Measurements from ENCODE around the gene BPTF.
A peak's percentile ranks its signal among the peaks of the same experiment; 100 is the strongest.
"Not testable (repeated sequence)": the region's sequence is repeated elsewhere in the genome, so short reads cannot be mapped to it uniquely, and the experiment has no call there.

The BPTF gene

GRCh38 chr17:67824735-67825626 is at the start of gene BPTF:
Gene BPTF, plus strand, starts transcription at chr17:67825503. Its CDS starts 222 bp downstream, at chr17:67825725.
- DNase-seq: peak; percentile 94
- in situ Hi-C loops (cut with HindIII; ENCODE audit: low pct_ligation_motif_present, low pct_unique_long_range_greater_than_20kb, low sequenced_read_pairs): no loop called here

GRCh38 chr17:67779098-67779672 is 46.1 kb upstream of the BPTF start:
- DNase-seq: peak; percentile 72
- in situ Hi-C loops (cut with HindIII; ENCODE audit: low pct_ligation_motif_present, low pct_unique_long_range_greater_than_20kb, low sequenced_read_pairs): no loop called here

- no peak for DNase-seq
- in situ Hi-C loops (cut with HindIII; ENCODE audit: low pct_ligation_motif_present, low pct_unique_long_range_greater_than_20kb, low sequenced_read_pairs): no loop called here
These were observed 40.8 kb upstream of the BPTF start for GRCh38 chr17:67784364-67785121.

- in situ Hi-C loops (cut with HindIII; ENCODE audit: low pct_ligation_motif_present, low pct_unique_long_range_greater_than_20kb, low sequenced_read_pairs): no loop called here
- no peak for DNase-seq
These were observed 40.2 kb upstream of the BPTF start for GRCh38 chr17:67785122-67785477.

GRCh38 chr17:67785504-67785903 is 39.8 kb upstream of the BPTF start:
- in situ Hi-C loops (cut with HindIII; ENCODE audit: low pct_ligation_motif_present, low pct_unique_long_range_greater_than_20kb, low sequenced_read_pairs): no loop called here
- DNase-seq: no peak

GRCh38 chr17:67800495-67800928 is 24.8 kb upstream of the BPTF start:
- peak; percentile 77 for DNase-seq
- in situ Hi-C loops (cut with HindIII; ENCODE audit: low pct_ligation_motif_present, low pct_unique_long_range_greater_than_20kb, low sequenced_read_pairs): no loop called here

GRCh38 chr17:67801626-67802175 is 23.6 kb upstream of the BPTF start:
- DNase-seq: no peak
- in situ Hi-C loops (cut with HindIII; ENCODE audit: low pct_ligation_motif_present, low pct_unique_long_range_greater_than_20kb, low sequenced_read_pairs): no loop called here

- no peak for DNase-seq
- in situ Hi-C loops (cut with HindIII; ENCODE audit: low pct_ligation_motif_present, low pct_unique_long_range_greater_than_20kb, low sequenced_read_pairs): no loop called here
These were observed 14.8 kb upstream of the BPTF start for GRCh38 chr17:67810464-67810863.

- in situ Hi-C loops (cut with HindIII; ENCODE audit: low pct_ligation_motif_present, low pct_unique_long_range_greater_than_20kb, low sequenced_read_pairs): not testable (repeated sequence)
These were observed 12.9 kb upstream of the BPTF start for GRCh38 chr17:67812380-67812779.

GRCh38 chr17:67813803-67814180 is 11.5 kb upstream of the BPTF start:
- in situ Hi-C loops (cut with HindIII; ENCODE audit: low pct_ligation_motif_present, low pct_unique_long_range_greater_than_20kb, low sequenced_read_pairs): no loop called here
- DNase-seq: no peak

More at GRCh38 chr17:67812380-67812779, 12.9 kb upstream of the BPTF start:
- DNase-seq: not testable (repeated sequence)

GRCh38 chr17:67818110-67819002 is 6.9 kb upstream of the BPTF start:
- DNase-seq: no peak
- in situ Hi-C loops (cut with HindIII; ENCODE audit: low pct_ligation_motif_present, low pct_unique_long_range_greater_than_20kb, low sequenced_read_pairs): no loop called here

GRCh38 chr17:67819722-67820121 is 5.6 kb upstream of the BPTF start:
- DNase-seq: no peak

GRCh38 chr17:67821871-67822367 is 3.4 kb upstream of the BPTF start:
- no peak for DNase-seq
- in situ Hi-C loops (cut with HindIII; ENCODE audit: low pct_ligation_motif_present, low pct_unique_long_range_greater_than_20kb, low sequenced_read_pairs): no loop called here

More at GRCh38 chr17:67819722-67820121, 5.6 kb upstream of the BPTF start:
- in situ Hi-C loops (cut with HindIII; ENCODE audit: low pct_ligation_motif_present, low pct_unique_long_range_greater_than_20kb, low sequenced_read_pairs): no loop called here

GRCh38 chr17:67825627-67826601 is 611 bp downstream of the BPTF start:
- DNase-seq: peak; percentile 38
- in situ Hi-C loops (cut with HindIII; ENCODE audit: low pct_ligation_motif_present, low pct_unique_long_range_greater_than_20kb, low sequenced_read_pairs): not testable (repeated sequence)

- in situ Hi-C loops (cut with HindIII; ENCODE audit: low pct_ligation_motif_present, low pct_unique_long_range_greater_than_20kb, low sequenced_read_pairs): no loop called here
- DNase-seq: peak; percentile 7
These were observed 4.0 kb downstream of the BPTF start for GRCh38 chr17:67829331-67829730.

GRCh38 chr17:67830440-67830839 is 5.1 kb downstream of the BPTF start:
- in situ Hi-C loops (cut with HindIII; ENCODE audit: low pct_ligation_motif_present, low pct_unique_long_range_greater_than_20kb, low sequenced_read_pairs): no loop called here
- no peak for DNase-seq

GRCh38 chr17:67831268-67831667 is 6.0 kb downstream of the BPTF start:
- DNase-seq: no peak
- in situ Hi-C loops (cut with HindIII; ENCODE audit: low pct_ligation_motif_present, low pct_unique_long_range_greater_than_20kb, low sequenced_read_pairs): no loop called here

All from ACHN (cell line).